ENCODE results near the gene MMP3. TPM values are rescaled to one million over a fixed set of nuclear protein-coding genes. Genes with fewer than 3 reads are reported as not detected.
"Not testable (repeated sequence)": the region's sequence is repeated elsewhere in the genome, so short reads cannot be mapped to it uniquely, and the experiment has no call there.

The MMP3 gene
- total RNA-seq, 2 donors from 2014 or later = 1.1 to 1.6 TPM

- Histone ChIP-seq H3K9ac (ENCODE audit: low read depth in 2 of 2, low read length in 2 of 2) (no peak overlapping the region), H3K36me3 (no peaks in the 10 kb centered on the region), H3K4me1 (no peaks in the 10 kb centered on the region), H3K4me3 (no peak overlapping the region), H3K9me3 (no peaks in the 10 kb centered on the region), H3K27ac (no peak overlapping the region), H3K27me3 (no peaks in the 10 kb centered on the region)
- no peak for TF ChIP-seq CTCF (IDR thresholded peaks at IDR 0.05)
- no peak for DNase-seq
- intact Hi-C loops (cut with DNase I) = no loop called here
Observed at GRCh38 chr11:102879801-102880200, 36.4 kb upstream of the MMP3 start.

- Histone ChIP-seq H3K27me3 (no peaks in the 10 kb centered on the region), H3K27ac (no peak overlapping the region), H3K36me3 (no peaks in the 10 kb centered on the region), H3K9me3 (no peaks in the 10 kb centered on the region), H3K4me3 (no peak overlapping the region), H3K4me1 (no peaks in the 10 kb centered on the region), H3K9ac (ENCODE audit: low read depth in 2 of 2, low read length in 2 of 2) (no peak overlapping the region)
- TF ChIP-seq CTCF (IDR thresholded peaks at IDR 0.05) = no peak
- intact Hi-C loops (cut with DNase I) = no loop called here
- no peak for DNase-seq
Observed at GRCh38 chr11:102878595-102878994, 35.2 kb upstream of the MMP3 start.

GRCh38 chr11:102874852-102875251 is 31.4 kb upstream of the MMP3 start, which contains the start of gene MMP12:
MMP12 (minus strand) TSS chr11:102874982; CDS start chr11:102874937, 45 bp downstream.
- intact Hi-C loops (cut with DNase I) = no loop called here
- Histone ChIP-seq H3K36me3 (no peaks in the 10 kb centered on the region), H3K9me3 (no peaks in the 10 kb centered on the region), H3K4me1 (no peaks in the 10 kb centered on the region), H3K9ac (ENCODE audit: low read depth in 2 of 2, low read length in 2 of 2) (no peak within 1 kb of the TSS), H3K27ac (no peak within 1 kb of the TSS), H3K4me3 (no peak within 1 kb of the TSS), H3K27me3 (no peaks in the 10 kb centered on the region)
- DNase-seq = no peak
- no peak for TF ChIP-seq CTCF (IDR thresholded peaks at IDR 0.05)

- H3K27me3 ChIP-seq; H3K27ac ChIP-seq; H3K4me3 ChIP-seq; H3K4me1 ChIP-seq; intact Hi-C loops (cut with DNase I); H3K36me3 ChIP-seq; H3K9ac ChIP-seq (ENCODE audit: low read depth in 2 of 2, low read length in 2 of 2); DNase-seq; H3K9me3 ChIP-seq: not testable (repeated sequence)
Observed at GRCh38 chr11:102869354-102869964, 26.1 kb upstream of the MMP3 start.

- no peak overlapping the region for H3K4me3 ChIP-seq
- no peak overlapping the region for H3K27ac ChIP-seq
- H3K9me3 ChIP-seq = no peaks in the 10 kb centered on the region
- H3K9ac ChIP-seq (ENCODE audit: low read depth in 2 of 2, low read length in 2 of 2) = no peak overlapping the region
- H3K36me3 ChIP-seq = no peaks in the 10 kb centered on the region
- H3K27me3 ChIP-seq = no peaks in the 10 kb centered on the region
- DNase-seq = no peak
- H3K4me1 ChIP-seq = no peaks in the 10 kb centered on the region
- TF ChIP-seq CTCF (IDR thresholded peaks at IDR 0.05) = no peak
- intact Hi-C loops (cut with DNase I) = no loop called here
Observed at GRCh38 chr11:102868339-102868738, 24.9 kb upstream of the MMP3 start.

- Histone ChIP-seq H3K27me3 (no peaks in the 10 kb centered on the region), H3K27ac (no peak overlapping the region), H3K4me1 (no peaks in the 10 kb centered on the region), H3K9ac (ENCODE audit: low read depth in 2 of 2, low read length in 2 of 2) (no peak overlapping the region), H3K9me3 (no peaks in the 10 kb centered on the region), H3K4me3 (no peak overlapping the region), H3K36me3 (no peaks in the 10 kb centered on the region)
- no peak for TF ChIP-seq CTCF (IDR thresholded peaks at IDR 0.05)
- intact Hi-C loops (cut with DNase I) = no loop called here
- DNase-seq = no peak
Observed at GRCh38 chr11:102864724-102865123, 21.3 kb upstream of the MMP3 start.
